GM21786 (cell line): ENCODE measurements around the gene AP1G2.

Experiments
- ATAC-seq: cut with Tn5 transposase; IDR thresholded peaks from one replicate; pipeline ENCODE4 v1.9.1; 2021; ENCODE audit not compliant: unreplicated experiment

AP1G2 gene

GRCh38 chr14:23559010-23559925 is 8.3 kb downstream of the AP1G2 start:
- ATAC-seq = no peak

DNA sequence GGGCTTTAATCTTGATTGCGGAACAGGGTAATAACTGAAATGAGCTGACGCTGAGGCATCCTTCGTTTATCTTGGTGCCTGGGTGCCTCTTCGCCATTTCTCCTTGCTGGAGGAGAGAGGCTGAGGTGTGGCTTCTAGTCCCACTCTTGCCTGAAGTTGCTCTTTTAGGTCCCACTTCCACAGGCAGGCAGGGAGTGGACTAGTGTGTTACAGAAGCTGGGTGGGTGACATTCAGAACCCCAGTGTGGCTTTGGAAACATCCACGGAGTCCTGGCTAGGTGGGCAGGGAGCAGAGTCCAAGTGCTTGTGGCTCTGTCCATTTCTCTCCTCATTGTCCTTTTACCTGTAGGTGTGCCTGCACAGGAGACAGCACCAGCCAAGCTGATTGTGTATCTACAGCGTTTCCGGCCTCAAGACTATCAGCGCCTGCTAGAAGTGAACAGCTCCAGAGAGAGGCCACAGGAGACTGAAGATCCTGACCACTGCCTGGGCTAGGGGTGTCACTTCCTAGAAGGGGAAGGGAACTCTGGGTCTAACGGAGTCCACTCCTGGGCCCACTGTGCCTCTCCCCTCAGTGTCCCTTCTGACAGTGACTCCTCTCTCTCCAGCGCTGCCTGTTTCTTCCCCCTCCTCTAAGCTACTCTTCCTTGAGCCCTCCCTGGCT is 9.1 kb downstream of the AP1G2 start:
- ATAC-seq = no peak

- no peak for ATAC-seq
Observed at GRCh38 chr14:23557946-23558345, 9.6 kb downstream of the AP1G2 start.

- ATAC-seq = no peak
Observed at GRCh38 chr14:23557521-23557920, 10.1 kb downstream of the AP1G2 start.

GRCh38 chr14:23556700-23557440 is 10.7 kb downstream of the AP1G2 start:
- no peak for ATAC-seq

- ATAC-seq = peak; percentile 90
Observed at GRCh38 chr14:23555882-23556699, 11.5 kb downstream of the AP1G2 start, which contains the start of gene THTPA. Gene THTPA (plus strand): TSS chr14:23556271. CDS start chr14:23556758, 487 bp downstream.

- no peak for ATAC-seq
Observed at GRCh38 chr14:23555533-23555881, 12.1 kb downstream of the AP1G2 start.

DNA sequence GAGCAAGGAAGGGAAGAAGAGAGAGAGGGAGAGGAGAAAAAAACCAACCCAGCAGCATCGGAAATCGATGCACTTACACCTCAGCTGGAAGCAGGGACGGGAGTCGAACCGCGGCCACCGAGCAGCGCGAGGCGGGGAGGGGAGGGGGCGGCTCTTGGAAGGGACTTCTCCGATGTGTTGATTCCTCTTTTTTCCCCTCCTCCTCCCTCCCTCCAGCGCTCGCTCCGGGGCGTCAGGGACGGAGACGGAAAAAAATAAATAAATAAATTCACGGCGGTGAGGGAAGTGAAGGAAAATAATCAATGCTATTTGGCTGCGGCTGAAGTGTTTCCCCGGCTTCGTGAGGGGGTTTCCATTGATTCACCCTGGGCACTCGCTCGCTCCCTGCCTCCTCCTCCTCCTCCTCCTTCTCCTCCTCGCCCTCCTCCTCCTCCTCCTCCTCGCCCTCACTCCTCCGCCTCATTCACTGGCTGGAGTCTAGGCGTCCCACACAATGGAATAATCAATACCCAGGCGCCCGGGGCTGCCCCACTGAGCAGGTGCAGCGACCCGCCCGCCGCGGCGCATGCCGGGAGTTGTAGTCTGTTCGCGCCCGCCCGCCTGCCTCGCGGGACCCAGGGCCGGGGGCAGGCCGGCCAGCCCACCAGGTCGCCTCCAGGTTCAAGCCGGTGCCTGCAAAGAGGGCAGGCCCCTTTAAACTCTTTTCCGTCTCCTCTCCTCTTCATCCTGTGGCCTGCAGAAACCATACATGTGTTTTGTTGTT is 16.1 kb downstream of the AP1G2 start, which contains the start of gene ZFHX2:
TSS of gene ZFHX2 (minus strand) at position 500 of the 763 bp plus-strand sequence. CDS start 16,440 bp downstream, outside the sequence.
- peak; percentile 36 for ATAC-seq

- ATAC-seq = no peak
Observed at GRCh38 chr14:23550812-23551265, 16.8 kb downstream of the AP1G2 start.

DNA sequence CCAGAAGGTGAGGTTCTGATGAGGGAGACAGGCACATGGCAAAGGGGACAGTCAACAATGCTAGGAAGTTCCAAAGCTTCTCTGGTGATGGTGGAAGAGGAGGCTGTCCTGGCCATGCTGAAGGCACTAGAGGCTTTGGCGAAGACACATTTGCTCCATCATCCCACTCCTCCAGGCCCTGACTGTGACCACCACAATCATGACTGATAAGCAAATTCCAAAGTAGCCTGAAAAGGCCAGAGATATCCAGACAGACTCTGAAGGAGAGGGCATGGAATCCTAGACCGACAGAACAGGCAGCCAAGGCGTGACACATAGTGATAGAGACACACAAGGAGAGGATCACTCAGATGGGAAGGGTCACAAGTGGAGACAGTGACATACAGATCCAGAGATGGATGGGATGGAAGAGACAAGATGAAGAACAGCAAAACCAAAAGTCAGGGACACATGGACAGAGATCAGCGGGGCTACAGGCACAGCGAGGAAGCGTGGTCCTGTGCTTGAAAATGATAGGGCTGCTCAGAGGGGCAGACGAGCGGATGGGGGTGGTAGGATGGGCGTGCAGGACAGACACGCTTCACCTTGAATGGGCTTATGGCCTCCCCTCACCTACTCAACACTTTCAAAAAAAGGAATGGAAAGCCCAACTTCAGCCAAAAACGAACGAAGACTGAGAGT is 17.3 kb downstream of the AP1G2 start:
- no peak for ATAC-seq

GRCh38 chr14:23548351-23549318 is 19.0 kb downstream of the AP1G2 start:
- no peak for ATAC-seq

DNA sequence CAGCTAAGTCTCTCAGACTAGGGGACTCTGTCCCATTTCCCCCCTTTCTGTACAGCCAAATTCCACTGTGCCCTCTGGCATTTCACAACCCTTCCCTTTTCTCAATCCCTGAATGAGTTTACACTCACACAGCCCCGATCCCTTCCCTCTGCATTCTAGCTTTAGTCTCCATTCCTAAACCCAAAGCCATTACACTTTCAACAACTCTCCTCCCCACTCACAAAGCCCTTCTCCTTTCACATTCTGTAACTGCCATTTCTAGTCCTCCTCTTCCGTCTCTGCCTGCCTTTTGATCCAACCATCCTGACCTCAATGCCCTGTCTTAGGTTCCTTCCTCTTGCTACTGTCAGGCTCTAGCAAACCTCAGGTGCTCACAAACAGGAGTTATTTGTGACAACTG is 19.7 kb downstream of the AP1G2 start:
- ATAC-seq = no peak

GRCh38 chr14:23546450-23547035 is 21.0 kb downstream of the AP1G2 start:
- ATAC-seq = no peak

DNA sequence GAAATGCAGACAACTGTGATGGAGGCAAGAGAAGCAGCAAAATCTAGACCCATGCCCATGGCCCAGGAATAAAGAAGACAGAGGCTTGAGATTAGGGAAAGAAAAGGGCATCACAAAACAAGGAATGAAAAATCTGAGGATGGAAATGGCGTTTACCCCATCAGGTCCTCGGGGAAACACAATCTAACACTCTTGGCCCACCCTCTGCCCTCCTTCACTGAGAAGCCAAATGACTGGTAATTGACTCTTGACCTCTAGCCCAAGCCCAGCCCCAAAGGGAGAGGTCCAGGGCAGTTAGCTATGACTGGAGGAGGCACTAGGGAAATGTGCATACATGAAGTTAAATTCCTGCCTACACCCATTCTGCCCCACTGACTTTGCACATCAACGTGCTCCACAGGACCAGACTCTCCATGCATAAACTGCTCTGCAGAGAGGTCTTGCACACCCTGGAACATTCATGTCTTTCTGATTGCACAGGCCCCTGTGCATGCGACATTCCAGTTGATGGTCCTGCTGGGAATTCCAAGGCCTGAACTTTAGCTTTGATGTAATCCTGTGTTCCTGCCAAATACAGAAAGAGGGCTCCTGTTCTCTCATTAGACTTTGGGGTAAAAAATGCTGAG is 21.7 kb downstream of the AP1G2 start:
- ATAC-seq = no peak

DNA sequence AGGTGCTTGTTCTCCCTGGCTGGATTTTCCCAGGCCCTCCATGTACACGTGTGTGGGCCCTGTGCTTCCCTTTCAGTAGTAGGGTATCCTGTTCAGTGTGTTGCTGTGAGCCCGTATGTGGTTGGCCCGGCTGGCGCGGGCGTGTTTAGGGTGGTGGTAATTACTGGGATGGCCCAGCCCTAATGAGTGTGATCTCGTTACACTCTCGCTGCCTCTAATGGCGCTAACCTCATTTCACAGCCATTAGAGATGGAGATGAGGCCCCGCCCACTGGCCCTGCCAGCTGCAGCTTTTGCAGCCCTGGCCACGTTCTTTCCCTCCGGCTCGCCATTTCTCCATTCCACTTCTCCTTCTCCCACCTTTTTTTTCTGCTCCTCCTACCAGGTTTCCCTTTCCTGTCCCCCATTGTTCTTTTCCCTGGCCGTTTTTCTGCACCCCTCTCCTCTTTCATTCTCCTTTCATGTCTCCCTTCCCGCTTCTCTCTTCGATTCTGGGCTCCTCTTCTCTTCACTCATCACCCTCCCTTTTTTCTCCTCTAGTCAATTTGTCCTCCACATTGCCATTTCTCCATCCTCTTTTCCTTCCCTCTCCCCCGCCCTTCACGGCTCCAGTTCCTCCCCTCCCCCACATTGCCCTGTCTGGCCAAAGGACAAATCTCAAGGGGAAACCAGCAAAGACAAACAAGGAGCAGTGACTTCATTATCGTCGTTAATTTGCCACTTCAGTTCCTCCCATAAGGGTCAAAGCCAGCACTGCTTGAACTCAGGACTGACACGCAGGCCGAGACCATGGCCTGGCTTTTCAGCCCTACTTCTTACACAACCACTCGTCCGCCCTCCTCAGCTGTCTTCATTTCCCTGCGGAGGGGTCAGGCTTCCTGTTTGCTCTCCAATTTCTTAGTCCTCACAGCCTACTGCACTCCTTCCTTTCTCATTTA is 22.8 kb downstream of the AP1G2 start:
- no peak for ATAC-seq

DNA sequence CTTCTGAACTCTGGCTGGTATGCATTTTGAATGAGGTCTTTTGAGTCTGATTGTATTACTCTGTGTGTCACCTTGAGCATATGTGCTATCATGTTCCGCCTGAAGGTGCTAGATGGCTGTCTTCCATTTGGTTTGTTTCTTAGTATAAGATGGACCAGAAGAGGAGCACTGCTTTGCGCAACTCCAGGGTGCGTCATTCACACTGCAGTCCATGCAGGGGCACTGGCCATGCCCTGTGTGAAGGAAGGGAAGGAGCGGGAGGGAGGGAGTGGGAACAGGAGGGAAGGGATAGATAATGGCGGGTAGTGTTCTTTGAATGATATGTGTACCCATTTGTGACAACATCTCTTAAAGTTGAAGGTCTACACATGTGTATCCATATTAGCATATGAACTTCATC is 24.2 kb downstream of the AP1G2 start:
- ATAC-seq = no peak
